Trophoblast cell (in vitro differentiated cells and primary cell): ENCODE data around the gene ANO5. TPM values are rescaled to one million over a fixed set of nuclear protein-coding genes. Genes with fewer than 3 reads are reported as not detected.
A peak's percentile ranks its signal among the peaks of the same experiment; 100 is the strongest.

Experiments used
- DNase-seq, 2 donors: peaks; one replicate each; pipeline ENCODE4 v3.0.0-alpha.2; 2016
- H2AFZ ChIP-seq: 2 replicates; pipeline ENCODE4 v1.6.1; 2013; ENCODE audit warnings: low read length, moderate library complexity, mild to moderate bottlenecking; ENCODE audit not compliant: insufficient read depth, poor library complexity
- H2AK5ac ChIP-seq: 2 replicates; pipeline ENCODE4 v1.6.1; 2013; ENCODE audit warnings: mild to moderate bottlenecking, low read length
- H2BK120ac ChIP-seq: 2 replicates; pipeline ENCODE4 v1.6.1; 2013; ENCODE audit warnings: low read length, mild to moderate bottlenecking, moderate library complexity; ENCODE audit not compliant: insufficient read depth, poor library complexity
- H2BK12ac ChIP-seq: 2 replicates; pipeline ENCODE4 v1.6.1; 2013; ENCODE audit warnings: mild to moderate bottlenecking, low read length, moderate library complexity
- H2BK5ac ChIP-seq: 2 replicates; pipeline ENCODE4 v1.6.1; 2013; ENCODE audit warnings: low read length, low read depth, moderate library complexity, mild to moderate bottlenecking; ENCODE audit not compliant: poor library complexity
- H3K14ac ChIP-seq: 2 replicates; pipeline ENCODE4 v1.6.1; 2013; ENCODE audit warnings: mild to moderate bottlenecking, low read length
- H3K18ac ChIP-seq: 2 replicates; pipeline ENCODE4 v1.6.1; 2013; ENCODE audit warnings: mild to moderate bottlenecking, low read length
- H3K23ac ChIP-seq: 2 replicates; pipeline ENCODE4 v1.6.1; 2013; ENCODE audit warnings: low read length
- H3K27ac ChIP-seq: 2 replicates; pipeline ENCODE4 v1.5.1; 2013; ENCODE audit warnings: low read depth, mild to moderate bottlenecking, inconsistent platforms, low read length, moderate library complexity
- H3K27me3 ChIP-seq: 2 replicates; pipeline ENCODE4 v1.6.1; 2013; ENCODE audit warnings: inconsistent platforms, mild to moderate bottlenecking, low read length, moderate library complexity; ENCODE audit not compliant: insufficient read depth
- H3K36me3 ChIP-seq, 2 experiments: 1 replicate in 1 of 2; 2 replicates in 1 of 2; pipeline ENCODE4 v1.6.1; 2013; ENCODE audit warnings: low read length in 2 of 2, mild to moderate bottlenecking in 2 of 2, moderate library complexity in 1 of 2; ENCODE audit not compliant: insufficient read depth in 2 of 2, control insufficient read depth in 1 of 2
- H3K4ac ChIP-seq: 2 replicates; pipeline ENCODE4 v1.6.1; 2013; ENCODE audit warnings: low read depth, mild to moderate bottlenecking, low read length, moderate library complexity
- H3K4me1 ChIP-seq, 2 experiments: 1 replicate in 1 of 2; 2 replicates in 1 of 2; pipeline ENCODE4 v1.6.1; 2013; ENCODE audit warnings: low read length in 2 of 2, mild to moderate bottlenecking in 2 of 2, moderate library complexity in 1 of 2; ENCODE audit not compliant: insufficient read depth in 2 of 2, control insufficient read depth in 1 of 2
- H3K4me2 ChIP-seq: 2 replicates; pipeline ENCODE4 v1.6.1; 2013; ENCODE audit warnings: inconsistent platforms, mild to moderate bottlenecking, low read length, moderate library complexity
- H3K4me3 ChIP-seq: 2 replicates; pipeline ENCODE4 v1.5.1; 2013; ENCODE audit warnings: mild to moderate bottlenecking, low read depth, low read length, inconsistent platforms
- H3K79me1 ChIP-seq: one replicate; pipeline ENCODE4 v1.6.1; 2013; ENCODE audit warnings: low read length
- H3K79me2 ChIP-seq: 2 replicates; pipeline ENCODE4 v1.6.1; 2013; ENCODE audit warnings: low read length, mild to moderate bottlenecking; ENCODE audit not compliant: control insufficient read depth, insufficient read depth, poor library complexity
- H3K9ac ChIP-seq: 2 replicates; pipeline ENCODE4 v1.6.1; 2013; ENCODE audit warnings: mild to moderate bottlenecking, low read length
- H3K9me3 ChIP-seq: 2 replicates; pipeline ENCODE4 v1.6.1; 2013; ENCODE audit warnings: low read depth, mild to moderate bottlenecking, control low read depth, inconsistent platforms, low read length; ENCODE audit not compliant: insufficient read depth
- H4K12ac ChIP-seq: 2 replicates; pipeline ENCODE4 v1.6.1; 2013; ENCODE audit warnings: low read depth, mild to moderate bottlenecking, low read length, moderate library complexity
- H4K8ac ChIP-seq: 2 replicates; pipeline ENCODE4 v1.6.1; 2013; ENCODE audit warnings: low read depth, mild to moderate bottlenecking, low read length, moderate library complexity
- H4K91ac ChIP-seq: one replicate; pipeline ENCODE4 v1.6.1; 2013; ENCODE audit warnings: low read depth, mild to moderate bottlenecking, low read length, moderate library complexity
- WGBS: extraction: QIAGEN DNeasy Blood & Tissue Kit; methylation state at CpG from one replicate; pipeline ENCODE4 v1.1.7; 2013; ENCODE audit warnings: missing lambda C conversion rate; ENCODE audit not compliant: insufficient read length, insufficient coverage; ENCODE audit errors: extremely low coverage; 5-methylcytosine and 5-hydroxymethylcytosine counted together
- polyA plus RNA-seq: library from polyadenylated mRNA; stranded (reverse); fragments of 200-250 nt; gene quantifications from 2 replicates; pipeline ENCODE4 v1.2.3, GENCODE V29; 2013

Gene ANO5, protein sequence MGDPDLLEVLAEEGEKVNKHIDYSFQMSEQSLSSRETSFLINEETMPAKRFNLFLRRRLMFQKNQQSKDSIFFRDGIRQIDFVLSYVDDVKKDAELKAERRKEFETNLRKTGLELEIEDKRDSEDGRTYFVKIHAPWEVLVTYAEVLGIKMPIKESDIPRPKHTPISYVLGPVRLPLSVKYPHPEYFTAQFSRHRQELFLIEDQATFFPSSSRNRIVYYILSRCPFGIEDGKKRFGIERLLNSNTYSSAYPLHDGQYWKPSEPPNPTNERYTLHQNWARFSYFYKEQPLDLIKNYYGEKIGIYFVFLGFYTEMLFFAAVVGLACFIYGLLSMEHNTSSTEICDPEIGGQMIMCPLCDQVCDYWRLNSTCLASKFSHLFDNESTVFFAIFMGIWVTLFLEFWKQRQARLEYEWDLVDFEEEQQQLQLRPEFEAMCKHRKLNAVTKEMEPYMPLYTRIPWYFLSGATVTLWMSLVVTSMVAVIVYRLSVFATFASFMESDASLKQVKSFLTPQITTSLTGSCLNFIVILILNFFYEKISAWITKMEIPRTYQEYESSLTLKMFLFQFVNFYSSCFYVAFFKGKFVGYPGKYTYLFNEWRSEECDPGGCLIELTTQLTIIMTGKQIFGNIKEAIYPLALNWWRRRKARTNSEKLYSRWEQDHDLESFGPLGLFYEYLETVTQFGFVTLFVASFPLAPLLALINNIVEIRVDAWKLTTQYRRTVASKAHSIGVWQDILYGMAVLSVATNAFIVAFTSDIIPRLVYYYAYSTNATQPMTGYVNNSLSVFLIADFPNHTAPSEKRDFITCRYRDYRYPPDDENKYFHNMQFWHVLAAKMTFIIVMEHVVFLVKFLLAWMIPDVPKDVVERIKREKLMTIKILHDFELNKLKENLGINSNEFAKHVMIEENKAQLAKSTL
- polyA plus RNA-seq = 0.42 and 0.46 TPM in 2 replicates

DNA sequence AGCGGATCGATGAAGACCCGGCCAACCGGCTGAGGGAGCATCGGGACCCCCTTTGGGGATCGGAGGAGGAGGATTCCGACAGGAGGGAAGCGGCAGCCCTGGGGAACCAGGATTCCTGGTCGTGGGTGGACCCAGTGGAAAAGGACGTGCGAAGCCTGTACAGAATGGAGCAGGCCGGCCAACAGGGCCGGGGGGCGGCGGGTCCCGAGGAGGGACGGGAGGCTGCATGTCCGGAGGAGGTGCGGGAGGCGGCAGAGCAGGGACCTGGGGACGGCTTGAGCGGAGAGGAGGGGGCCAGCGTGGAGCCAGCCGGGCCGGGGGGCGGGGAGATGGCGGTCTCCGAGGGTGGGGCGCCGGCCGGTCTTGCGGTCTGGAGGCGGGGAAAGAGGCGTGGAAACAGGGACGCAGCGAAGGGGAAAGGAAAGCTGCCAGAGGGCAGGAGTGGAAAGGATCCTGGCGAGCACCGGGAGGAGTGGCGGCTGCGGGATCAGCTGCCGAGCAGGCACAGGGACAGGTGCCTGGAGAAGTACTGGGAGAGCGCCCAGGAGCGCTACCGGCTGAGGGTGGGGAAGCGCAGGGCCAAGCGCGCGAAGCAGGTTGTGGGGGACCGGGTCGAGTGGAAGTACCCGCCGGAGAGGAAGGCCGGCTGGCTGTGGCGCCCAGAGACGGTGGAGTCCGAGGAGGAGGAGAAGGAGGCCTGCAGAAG is at the start of gene ANO5:
TSS of gene ANO5 (plus strand) at position 444 of the 706 bp plus-strand sequence. CDS start 408 bp downstream, outside the sequence.
- H3K36me3 ChIP-seq = no peaks in the 10 kb centered on the region
- no peak within 1 kb of the TSS for H3K23ac ChIP-seq
- peak within 1 kb of the TSS; percentile 12 for H2BK120ac ChIP-seq
- H4K12ac ChIP-seq = no peak within 1 kb of the TSS
- H3K4me2 ChIP-seq = peak within 1 kb of the TSS; percentile 85
- DNase-seq = peak in 1 of 2 donors; percentile 22
- peaks cover 5% of the 10 kb centered on the region in 2 experiments for H3K4me1 ChIP-seq
- H3K79me1 ChIP-seq = peaks cover 4% of the 10 kb centered on the region
- H3K14ac ChIP-seq = peak within 1 kb of the TSS; percentile 33
- H4K91ac ChIP-seq = peak within 1 kb of the TSS; percentile 9
- peak within 1 kb of the TSS; percentile 38 for H3K18ac ChIP-seq
- peak within 1 kb of the TSS; percentile 70 for H4K8ac ChIP-seq
- no peak within 1 kb of the TSS for H3K4ac ChIP-seq
- H3K27me3 ChIP-seq = no peaks in the 10 kb centered on the region
- no peak within 1 kb of the TSS for H2AK5ac ChIP-seq
- no CpG with 5 or more reads among the region's 56 CpGs for WGBS
- H2AFZ ChIP-seq = peak within 1 kb of the TSS; percentile 78
- peak within 1 kb of the TSS; percentile 78 for H3K4me3 ChIP-seq
- no peak within 1 kb of the TSS for H2BK12ac ChIP-seq
- peak within 1 kb of the TSS; percentile 62 for H3K9ac ChIP-seq
- no peaks in the 10 kb centered on the region for H3K9me3 ChIP-seq
- H2BK5ac ChIP-seq = no peak within 1 kb of the TSS
- no peak within 1 kb of the TSS for H3K27ac ChIP-seq
- peaks cover 2% of the 10 kb centered on the region for H3K79me2 ChIP-seq

DNA sequence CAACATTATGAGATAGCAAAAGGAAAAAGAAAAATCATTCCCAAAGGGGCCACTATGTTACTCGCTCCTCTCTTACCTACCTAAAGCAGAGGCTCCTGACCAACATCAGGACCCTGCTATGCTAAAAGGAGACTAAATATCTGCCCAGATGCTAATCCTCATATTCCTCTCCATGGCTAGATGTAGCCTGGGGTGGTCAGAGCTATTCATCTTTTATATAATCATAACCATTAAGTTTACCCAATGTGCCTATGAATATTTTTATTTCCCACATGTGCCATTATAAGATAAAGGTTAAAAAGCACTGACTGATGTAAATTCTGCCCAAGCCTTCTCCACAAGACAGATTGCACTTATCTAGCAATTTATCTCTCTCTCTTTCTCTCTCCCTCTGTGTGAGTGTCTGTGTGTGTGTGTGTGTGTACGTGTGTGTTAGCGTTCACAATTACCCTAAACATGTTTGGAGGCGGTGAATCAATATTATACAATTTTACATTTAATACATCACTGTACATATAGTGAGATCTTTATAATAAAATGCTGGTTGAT is 41.2 kb upstream of the ANO5 start:
- Histone ChIP-seq H3K9ac (no peak overlapping the region), H3K4me1 (no peaks in the 10 kb centered on the region), H2BK5ac (no peak overlapping the region), H3K27me3 (no peaks in the 10 kb centered on the region), H3K4me3 (no peak overlapping the region), H3K9me3 (no peaks in the 10 kb centered on the region), H4K8ac (no peak overlapping the region), H2BK12ac (no peak overlapping the region), H3K4ac (no peak overlapping the region), H2AK5ac (no peak overlapping the region), H4K91ac (no peak overlapping the region), H3K79me2 (no peaks in the 10 kb centered on the region), H3K79me1 (no peaks in the 10 kb centered on the region), H2AFZ (no peak overlapping the region), H4K12ac (no peak overlapping the region), H3K36me3 (no peaks in the 10 kb centered on the region), H3K4me2 (no peak overlapping the region), H3K27ac (no peak overlapping the region), H3K14ac (no peak overlapping the region), H2BK120ac (no peak overlapping the region), H3K23ac (no peak overlapping the region), H3K18ac (no peak overlapping the region)
- WGBS = no CpG with 5 or more reads among the region's 4 CpGs
- DNase-seq = no peak

DNA sequence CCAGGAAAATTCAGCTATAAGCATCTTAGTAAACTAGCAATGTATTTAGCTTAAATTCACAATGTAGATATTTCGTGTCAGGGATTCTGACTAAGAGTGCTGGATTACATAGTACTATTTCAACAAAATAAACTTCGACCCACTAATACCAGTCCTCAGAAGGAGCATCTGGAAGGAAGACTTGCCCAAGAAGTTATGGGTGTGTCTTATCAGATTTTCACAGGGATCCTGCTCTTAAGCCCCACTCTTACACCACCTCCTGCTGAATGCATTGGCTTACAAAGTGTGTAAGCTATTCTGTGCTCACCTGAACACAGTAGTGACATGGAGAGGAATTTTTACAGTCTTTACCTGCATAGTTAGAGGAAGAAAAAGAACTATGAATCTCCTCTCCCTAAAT is 35.4 kb upstream of the ANO5 start:
- H3K4me2 ChIP-seq = no peak overlapping the region
- no peak overlapping the region for H3K18ac ChIP-seq
- peak in 1 of 2 donors; percentile 23 for DNase-seq
- H3K27me3 ChIP-seq = no peaks in the 10 kb centered on the region
- H3K27ac ChIP-seq = no peak overlapping the region
- no peak overlapping the region for H2AFZ ChIP-seq
- no peak overlapping the region for H2BK120ac ChIP-seq
- no peak overlapping the region for H2AK5ac ChIP-seq
- no peak overlapping the region for H3K9ac ChIP-seq
- H4K12ac ChIP-seq = no peak overlapping the region
- no peaks in the 10 kb centered on the region for H3K4me1 ChIP-seq
- H3K79me1 ChIP-seq = no peaks in the 10 kb centered on the region
- H3K36me3 ChIP-seq = no peaks in the 10 kb centered on the region
- no peak overlapping the region for H3K4ac ChIP-seq
- no peaks in the 10 kb centered on the region for H3K79me2 ChIP-seq
- H3K4me3 ChIP-seq = no peak overlapping the region
- no CpG with 5 or more reads among the region's 2 CpGs for WGBS
- H4K8ac ChIP-seq = no peak overlapping the region
- no peak overlapping the region for H4K91ac ChIP-seq
- H3K14ac ChIP-seq = no peak overlapping the region
- H2BK12ac ChIP-seq = no peak overlapping the region
- no peaks in the 10 kb centered on the region for H3K9me3 ChIP-seq
- no peak overlapping the region for H3K23ac ChIP-seq
- no peak overlapping the region for H2BK5ac ChIP-seq

DNA sequence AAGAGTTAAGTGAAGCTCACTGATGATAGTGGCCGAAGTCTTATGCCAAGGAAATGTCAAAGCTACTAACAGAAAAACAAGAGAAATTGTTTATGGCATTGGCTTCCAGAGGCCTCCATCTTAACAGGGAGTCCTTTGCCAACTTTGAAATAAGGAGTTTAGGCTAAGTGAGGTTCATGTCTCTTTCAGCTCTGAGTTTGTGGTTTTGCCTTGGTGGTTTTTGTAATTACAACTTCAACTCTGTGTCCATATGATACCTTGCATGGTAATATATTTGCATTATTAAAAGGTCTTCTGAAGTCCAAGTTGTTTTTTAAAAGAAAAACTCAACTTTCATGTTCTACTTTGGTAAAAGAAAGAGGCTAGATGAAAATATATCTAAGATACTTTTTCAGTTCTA is 31.4 kb upstream of the ANO5 start:
- Histone ChIP-seq H3K27ac (no peak overlapping the region), H3K27me3 (no peaks in the 10 kb centered on the region), H3K4ac (no peak overlapping the region), H3K4me1 (peaks cover 0 to 3% of the 10 kb centered on the region in 2 experiments), H3K18ac (no peak overlapping the region), H4K12ac (no peak overlapping the region), H3K4me2 (no peak overlapping the region), H3K14ac (no peak overlapping the region), H4K91ac (no peak overlapping the region), H2BK12ac (no peak overlapping the region), H2BK5ac (no peak overlapping the region), H3K4me3 (no peak overlapping the region), H3K36me3 (no peaks in the 10 kb centered on the region), H2AFZ (no peak overlapping the region), H3K9ac (no peak overlapping the region), H2BK120ac (no peak overlapping the region), H3K79me2 (no peaks in the 10 kb centered on the region), H2AK5ac (no peak overlapping the region), H3K23ac (no peak overlapping the region), H3K9me3 (no peaks in the 10 kb centered on the region), H3K79me1 (no peaks in the 10 kb centered on the region), H4K8ac (no peak overlapping the region)
- DNase-seq = no peak
- no CpG with 5 or more reads among the region's 1 CpG for WGBS
